GM12801 (cell line): ENCODE results near the gene PSMG3.

Experiments
- CTCF ChIP-seq: IDR thresholded peaks from one replicate; pipeline ENCODE4 v1.5.1; 2011; ENCODE audit warnings: control low read depth; ENCODE audit not compliant: insufficient read length; ENCODE audit errors: extremely low read depth

PSMG3 gene

DNA sequence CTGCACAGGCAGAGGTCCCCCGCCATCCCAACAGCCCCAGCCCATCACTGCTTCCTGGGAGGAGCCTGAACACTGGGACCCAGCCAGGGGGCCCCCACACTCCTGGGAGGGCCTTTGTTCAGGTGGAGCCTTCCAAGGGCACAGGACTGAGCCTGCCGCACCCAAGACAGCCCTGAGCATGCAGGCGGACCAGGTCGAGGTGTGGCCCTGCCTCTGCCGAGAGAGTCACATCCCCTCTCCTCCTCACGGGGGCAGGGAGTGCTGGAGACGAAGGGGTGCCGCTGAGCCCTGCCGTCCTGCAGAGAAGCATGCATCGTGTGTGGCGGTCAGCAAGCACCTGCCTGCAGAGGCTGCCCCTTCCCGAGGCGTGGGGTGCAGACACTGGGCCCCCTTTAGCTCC lies 46.6 kb downstream of the PSMG3 start:
- TF ChIP-seq CTCF, result no peak

- no peak for TF ChIP-seq CTCF
These were observed 48.4 kb downstream of the PSMG3 start for GRCh38 chr7:1521456-1521855.

DNA sequence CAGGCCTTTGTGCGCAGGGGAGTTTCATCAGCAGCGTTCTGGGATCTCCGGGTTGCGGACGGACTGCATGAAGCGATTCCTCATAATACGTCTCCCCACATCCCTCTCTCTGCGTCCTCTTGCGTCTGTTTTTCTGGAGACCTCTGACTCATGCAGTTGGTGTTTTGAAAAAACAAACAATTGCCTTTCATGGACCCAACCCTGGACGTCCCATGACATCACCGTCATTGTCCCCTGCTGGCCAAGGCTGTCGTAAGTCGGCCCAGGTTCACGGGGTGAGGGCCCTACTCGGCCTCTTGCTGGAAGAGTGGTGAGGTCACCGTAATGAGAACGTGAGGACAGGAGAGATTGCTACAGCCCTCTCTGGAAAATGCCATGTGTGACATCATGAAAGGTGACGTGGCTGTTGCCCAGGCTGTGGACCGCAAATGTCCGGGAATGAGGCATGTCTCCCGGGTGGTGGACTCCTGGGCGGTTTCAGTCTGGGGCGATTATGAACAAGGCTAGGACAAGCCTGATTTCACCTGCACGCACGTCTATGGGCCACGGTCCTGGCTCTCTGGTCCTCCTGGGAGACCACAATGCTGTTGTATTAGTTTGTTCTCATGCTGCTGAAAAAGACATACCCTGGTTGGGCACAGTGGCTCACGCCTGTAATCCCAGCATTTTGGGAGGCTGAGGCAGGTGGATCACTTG lies 49.1 kb downstream of the PSMG3 start:
- TF ChIP-seq CTCF, result no peak
